Measurements from ENCODE around the gene CFAP210.

CFAP210 gene

GRCh38 chr2:169653636-169654035 is 40.6 kb downstream of the CFAP210 start:
- H3K4me2 ChIP-seq (ENCODE audit: low read length, poor library complexity, severe bottlenecking): no peak overlapping the region
- H3K4me3 ChIP-seq (ENCODE audit: insufficient read depth in 1 of 2, low read depth in 1 of 2, low read length in 2 of 2): no peak overlapping the region
- no peak overlapping the region for H3K18ac ChIP-seq (ENCODE audit: low read depth in 1 of 2, low read length in 2 of 2)
- H3K36me3 ChIP-seq (ENCODE audit: control insufficient read depth in 1 of 2, insufficient read depth in 2 of 2, low read depth in 1 of 2, low read length in 2 of 2): no peaks in the 10 kb centered on the region
- H2BK120ac ChIP-seq (ENCODE audit: low read depth, low read length): no peak overlapping the region
- H3K4ac ChIP-seq (ENCODE audit: low read depth in 1 of 2, low read length in 2 of 2): no peak overlapping the region
- no peak overlapping the region for H2BK12ac ChIP-seq (ENCODE audit: low read length in 2 of 2)
- no peak overlapping the region for H2AK5ac ChIP-seq (ENCODE audit: low read length, severe bottlenecking)
- no peaks in the 10 kb centered on the region for H3K79me1 ChIP-seq (replicated peaks; ENCODE audit: low read length, poor library complexity, severe bottlenecking)
- no peak overlapping the region for H3K14ac ChIP-seq (ENCODE audit: low read length in 2 of 2)
- no peak overlapping the region for H2AFZ ChIP-seq (ENCODE audit: low read depth, low read length)
- H4K8ac ChIP-seq (ENCODE audit: low read length): no peak overlapping the region
- WGBS: 84% methylated on average over 2 of the region's 3 CpGs
- no peak overlapping the region for H3K23ac ChIP-seq (ENCODE audit: low read length in 2 of 2)
- no peaks in the 10 kb centered on the region for H3K27me3 ChIP-seq (ENCODE audit: control insufficient read depth in 1 of 2, insufficient read depth in 1 of 2, low read length in 2 of 2)
- DNase-seq: no peak
- H3K9me3 ChIP-seq (ENCODE audit: control insufficient read depth, low read length): no peaks in the 10 kb centered on the region
- H2BK15ac ChIP-seq (ENCODE audit: low read depth, poor library complexity, severe bottlenecking): no peak overlapping the region
- H3K4me1 ChIP-seq (ENCODE audit: control insufficient read depth, insufficient read depth, low read depth, low read length): no peaks in the 10 kb centered on the region
- no peak overlapping the region for H3K9ac ChIP-seq (ENCODE audit: low read length)
- H4K91ac ChIP-seq (ENCODE audit: low read length): no peak overlapping the region
- no peak overlapping the region for H3K27ac ChIP-seq (ENCODE audit: low read length, poor library complexity, severe bottlenecking)
- no peak overlapping the region for H2BK5ac ChIP-seq (ENCODE audit: low read depth, low read length, poor library complexity, severe bottlenecking)

- Histone ChIP-seq H3K27ac (ENCODE audit: low read length, poor library complexity, severe bottlenecking) (no peak overlapping the region), H2BK12ac (ENCODE audit: low read length in 2 of 2) (no peak overlapping the region), H3K4ac (ENCODE audit: low read depth in 1 of 2, low read length in 2 of 2) (no peak overlapping the region), H3K79me1 (replicated peaks; ENCODE audit: low read length, poor library complexity, severe bottlenecking) (no peaks in the 10 kb centered on the region), H2BK120ac (ENCODE audit: low read depth, low read length) (no peak overlapping the region), H3K4me1 (ENCODE audit: control insufficient read depth, insufficient read depth, low read depth, low read length) (no peaks in the 10 kb centered on the region), H2AFZ (ENCODE audit: low read depth, low read length) (no peak overlapping the region), H3K23ac (ENCODE audit: low read length in 2 of 2) (no peak overlapping the region), H4K91ac (ENCODE audit: low read length) (no peak overlapping the region), H2AK5ac (ENCODE audit: low read length, severe bottlenecking) (no peak overlapping the region), H3K4me3 (ENCODE audit: insufficient read depth in 1 of 2, low read depth in 1 of 2, low read length in 2 of 2) (no peak overlapping the region), H3K9ac (ENCODE audit: low read length) (no peak overlapping the region), H3K4me2 (ENCODE audit: low read length, poor library complexity, severe bottlenecking) (no peak overlapping the region), H4K8ac (ENCODE audit: low read length) (no peak overlapping the region), H2BK15ac (ENCODE audit: low read depth, poor library complexity, severe bottlenecking) (no peak overlapping the region), H3K18ac (ENCODE audit: low read depth in 1 of 2, low read length in 2 of 2) (no peak overlapping the region), H3K14ac (ENCODE audit: low read length in 2 of 2) (no peak overlapping the region), H3K27me3 (ENCODE audit: control insufficient read depth in 1 of 2, insufficient read depth in 1 of 2, low read length in 2 of 2) (no peaks in the 10 kb centered on the region), H2BK5ac (ENCODE audit: low read depth, low read length, poor library complexity, severe bottlenecking) (no peak overlapping the region), H3K9me3 (ENCODE audit: control insufficient read depth, low read length) (no peaks in the 10 kb centered on the region), H3K36me3 (ENCODE audit: control insufficient read depth in 1 of 2, insufficient read depth in 2 of 2, low read depth in 1 of 2, low read length in 2 of 2) (no peaks in the 10 kb centered on the region)
- DNase-seq: no peak
- no CpG with 5 or more reads among the region's 1 CpG for WGBS
These were observed 44.9 kb downstream of the CFAP210 start for GRCh38 chr2:169649278-169649677.

DNA sequence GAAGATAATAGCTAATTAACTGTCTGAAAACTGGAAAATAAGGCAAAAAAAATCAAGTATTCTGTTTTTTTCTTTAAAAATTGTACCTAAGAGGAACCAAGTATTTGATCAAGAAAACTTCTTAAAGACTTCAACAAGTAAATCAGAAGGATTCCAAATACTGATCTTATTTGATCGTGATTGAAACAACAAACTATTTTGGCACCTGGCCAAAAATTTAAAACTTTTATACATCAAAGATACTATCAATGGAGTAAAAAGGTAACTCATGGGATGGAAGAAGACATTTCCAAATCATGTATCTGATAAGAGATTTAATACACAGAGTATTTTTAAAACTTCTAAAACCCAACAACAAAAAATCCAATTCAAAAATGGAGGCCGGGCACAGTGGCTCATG is 46.7 kb downstream of the CFAP210 start:
- Histone ChIP-seq H3K23ac (ENCODE audit: low read length in 2 of 2) (no peak overlapping the region), H3K9ac (ENCODE audit: low read length) (no peak overlapping the region), H3K18ac (ENCODE audit: low read depth in 1 of 2, low read length in 2 of 2) (no peak overlapping the region), H2BK5ac (ENCODE audit: low read depth, low read length, poor library complexity, severe bottlenecking) (no peak overlapping the region), H3K9me3 (ENCODE audit: control insufficient read depth, low read length) (no peaks in the 10 kb centered on the region), H3K27me3 (ENCODE audit: control insufficient read depth in 1 of 2, insufficient read depth in 1 of 2, low read length in 2 of 2) (no peaks in the 10 kb centered on the region), H2BK12ac (ENCODE audit: low read length in 2 of 2) (no peak overlapping the region), H3K4me3 (ENCODE audit: insufficient read depth in 1 of 2, low read depth in 1 of 2, low read length in 2 of 2) (no peak overlapping the region), H4K8ac (ENCODE audit: low read length) (no peak overlapping the region), H3K27ac (ENCODE audit: low read length, poor library complexity, severe bottlenecking) (no peak overlapping the region), H3K36me3 (ENCODE audit: control insufficient read depth in 1 of 2, insufficient read depth in 2 of 2, low read depth in 1 of 2, low read length in 2 of 2) (no peaks in the 10 kb centered on the region), H2BK120ac (ENCODE audit: low read depth, low read length) (no peak overlapping the region), H3K4ac (ENCODE audit: low read depth in 1 of 2, low read length in 2 of 2) (no peak overlapping the region), H3K4me1 (ENCODE audit: control insufficient read depth, insufficient read depth, low read depth, low read length) (no peaks in the 10 kb centered on the region), H4K91ac (ENCODE audit: low read length) (no peak overlapping the region), H3K4me2 (ENCODE audit: low read length, poor library complexity, severe bottlenecking) (no peak overlapping the region), H2AK5ac (ENCODE audit: low read length, severe bottlenecking) (no peak overlapping the region), H2AFZ (ENCODE audit: low read depth, low read length) (no peak overlapping the region), H3K14ac (ENCODE audit: low read length in 2 of 2) (no peak overlapping the region), H3K79me1 (replicated peaks; ENCODE audit: low read length, poor library complexity, severe bottlenecking) (no peaks in the 10 kb centered on the region), H2BK15ac (ENCODE audit: low read depth, poor library complexity, severe bottlenecking) (no peak overlapping the region)
- no peak for DNase-seq
- WGBS: 100% methylated on average over 2 of the region's 2 CpGs

- H4K91ac ChIP-seq (ENCODE audit: low read length): no peak overlapping the region
- H3K9ac ChIP-seq (ENCODE audit: low read length): no peak overlapping the region
- no peak for DNase-seq
- no peak overlapping the region for H2BK5ac ChIP-seq (ENCODE audit: low read depth, low read length, poor library complexity, severe bottlenecking)
- H2AFZ ChIP-seq (ENCODE audit: low read depth, low read length): no peak overlapping the region
- H3K4me1 ChIP-seq (ENCODE audit: control insufficient read depth, insufficient read depth, low read depth, low read length): no peaks in the 10 kb centered on the region
- H3K14ac ChIP-seq (ENCODE audit: low read length in 2 of 2): no peak overlapping the region
- H3K23ac ChIP-seq (ENCODE audit: low read length in 2 of 2): no peak overlapping the region
- H3K4ac ChIP-seq (ENCODE audit: low read depth in 1 of 2, low read length in 2 of 2): no peak overlapping the region
- H2BK15ac ChIP-seq (ENCODE audit: low read depth, poor library complexity, severe bottlenecking): no peak overlapping the region
- no peak overlapping the region for H3K18ac ChIP-seq (ENCODE audit: low read depth in 1 of 2, low read length in 2 of 2)
- H3K9me3 ChIP-seq (ENCODE audit: control insufficient read depth, low read length): no peaks in the 10 kb centered on the region
- no peak overlapping the region for H2AK5ac ChIP-seq (ENCODE audit: low read length, severe bottlenecking)
- H3K4me3 ChIP-seq (ENCODE audit: insufficient read depth in 1 of 2, low read depth in 1 of 2, low read length in 2 of 2): no peak overlapping the region
- no peaks in the 10 kb centered on the region for H3K79me1 ChIP-seq (replicated peaks; ENCODE audit: low read length, poor library complexity, severe bottlenecking)
- H3K27me3 ChIP-seq (ENCODE audit: control insufficient read depth in 1 of 2, insufficient read depth in 1 of 2, low read length in 2 of 2): no peaks in the 10 kb centered on the region
- H4K8ac ChIP-seq (ENCODE audit: low read length): no peak overlapping the region
- peaks cover 0 to 12% of the 10 kb centered on the region in 2 experiments for H3K36me3 ChIP-seq (ENCODE audit: control insufficient read depth in 1 of 2, insufficient read depth in 2 of 2, low read depth in 1 of 2, low read length in 2 of 2)
- no peak overlapping the region for H3K27ac ChIP-seq (ENCODE audit: low read length, poor library complexity, severe bottlenecking)
- H2BK12ac ChIP-seq (ENCODE audit: low read length in 2 of 2): no peak overlapping the region
- WGBS: 60% methylated on average over 1 of the region's 3 CpGs
- H2BK120ac ChIP-seq (ENCODE audit: low read depth, low read length): no peak overlapping the region
- no peak overlapping the region for H3K4me2 ChIP-seq (ENCODE audit: low read length, poor library complexity, severe bottlenecking)
These were observed 50.0 kb downstream of the CFAP210 start for GRCh38 chr2:169644173-169644572.
